ENCODE measurements around the gene PGLYRP1.

- TF ChIP-seq POLR2A (IDR thresholded peaks at IDR 0.05) (no peak), CTCF (IDR thresholded peaks at IDR 0.05) (no peak), POLR2AphosphoS5 (IDR thresholded peaks at IDR 0.05; ENCODE audit: insufficient read depth in 1 of 2, low read depth in 1 of 2) (no peak)
These were observed 37.2 kb upstream of the PGLYRP1 start for GRCh38 chr19:46060012-46060411.

All from vagina (tissue), 2 donors.